Measurements from ENCODE around the gene PITPNM2.
"Not testable (repeated sequence)": the region's sequence is repeated elsewhere in the genome, so short reads cannot be mapped to it uniquely, and the experiment has no call there.

Gene PITPNM2

GRCh38 chr12:123108682-123109066 is 42.2 kb downstream of the PITPNM2 start:
- no peak overlapping the region for H3K4me3 ChIP-seq
- no peaks in the 10 kb centered on the region for H3K9me3 ChIP-seq (ENCODE audit: low read depth, low read length)
- H3K36me3 ChIP-seq (ENCODE audit: insufficient read depth, low read length): no peaks in the 10 kb centered on the region
- H3K9ac ChIP-seq (ENCODE audit: insufficient read length): no peak overlapping the region
- H3K27ac ChIP-seq: no peak overlapping the region
- no peak for TF ChIP-seq FOXP2 (optimal IDR thresholded peaks at IDR 0.05; ENCODE audit: control extremely low read depth, extremely low read length, insufficient read depth)
- no peak for TF ChIP-seq POLR2AphosphoS5 (IDR thresholded peaks at IDR 0.05; ENCODE audit: borderline replicate concordance, low read depth, low read length)
- DNase-seq (ENCODE audit: low read depth, low spot score): no peak

- Histone ChIP-seq H3K4me3 (no peak overlapping the region), H3K36me3 (ENCODE audit: insufficient read depth, low read length) (no peaks in the 10 kb centered on the region), H3K9me3 (ENCODE audit: low read depth, low read length) (no peaks in the 10 kb centered on the region), H3K27ac (no peak overlapping the region), H3K9ac (ENCODE audit: insufficient read length) (no peak overlapping the region)
- DNase-seq (ENCODE audit: low read depth, low spot score): no peak
- TF ChIP-seq EZH2 (IDR thresholded peaks at IDR 0.05): no peak
- TF ChIP-seq POLR2AphosphoS5 (IDR thresholded peaks at IDR 0.05; ENCODE audit: borderline replicate concordance, low read depth, low read length): no peak
- no peak for TF ChIP-seq FOXP2 (optimal IDR thresholded peaks at IDR 0.05; ENCODE audit: control extremely low read depth, extremely low read length, insufficient read depth)
Observed at GRCh38 chr12:123107926-123108681, 42.8 kb downstream of the PITPNM2 start.

GRCh38 chr12:123106640-123107359 is 44.1 kb downstream of the PITPNM2 start:
- DNase-seq (ENCODE audit: low read depth, low spot score): no peak
- TF ChIP-seq EZH2 (IDR thresholded peaks at IDR 0.05): no peak
- TF ChIP-seq POLR2AphosphoS5 (IDR thresholded peaks at IDR 0.05; ENCODE audit: borderline replicate concordance, low read depth, low read length): no peak; the same call in 1 of the 2 replicates
- TF ChIP-seq FOXP2 (optimal IDR thresholded peaks at IDR 0.05; ENCODE audit: control extremely low read depth, extremely low read length, insufficient read depth): no peak
- no peak overlapping the region for H3K9ac ChIP-seq (ENCODE audit: insufficient read length)
- no peak overlapping the region; the same call in 1 of the 2 replicates for H3K4me3 ChIP-seq
- H3K36me3 ChIP-seq (ENCODE audit: insufficient read depth, low read length): no peaks in the 10 kb centered on the region
- peak overlapping the region; percentile 13; the same call in 1 of the 2 replicates for H3K27ac ChIP-seq
- H3K9me3 ChIP-seq (ENCODE audit: low read depth, low read length): no peaks in the 10 kb centered on the region

- TF ChIP-seq EZH2 (IDR thresholded peaks at IDR 0.05): no peak
- no peak for TF ChIP-seq FOXP2 (optimal IDR thresholded peaks at IDR 0.05; ENCODE audit: control extremely low read depth, extremely low read length, insufficient read depth)
- TF ChIP-seq POLR2AphosphoS5 (IDR thresholded peaks at IDR 0.05; ENCODE audit: borderline replicate concordance, low read depth, low read length): no peak
- no peak overlapping the region for H3K9ac ChIP-seq (ENCODE audit: insufficient read length)
- no peak overlapping the region for H3K4me3 ChIP-seq
- H3K36me3 ChIP-seq (ENCODE audit: insufficient read depth, low read length): no peaks in the 10 kb centered on the region
- 0 out of 2 replicates have a peak overlapping the region, but pooled peaks have one; percentile 42 for H3K27ac ChIP-seq
- DNase-seq (ENCODE audit: low read depth, low spot score): no peak
- no peaks in the 10 kb centered on the region for H3K9me3 ChIP-seq (ENCODE audit: low read depth, low read length)
Observed at GRCh38 chr12:123105211-123105826, 45.6 kb downstream of the PITPNM2 start.

- Histone ChIP-seq H3K36me3 (ENCODE audit: insufficient read depth, low read length) (no peaks in the 10 kb centered on the region), H3K9me3 (ENCODE audit: low read depth, low read length) (no peaks in the 10 kb centered on the region), H3K27ac (0 out of 2 replicates have a peak overlapping the region, but pooled peaks have one; percentile 42), H3K4me3 (no peak overlapping the region), H3K9ac (ENCODE audit: insufficient read length) (no peak overlapping the region)
- DNase-seq (ENCODE audit: low read depth, low spot score): no peak
- TF ChIP-seq POLR2AphosphoS5 (IDR thresholded peaks at IDR 0.05; ENCODE audit: borderline replicate concordance, low read depth, low read length): no peak
- no peak for TF ChIP-seq EZH2 (IDR thresholded peaks at IDR 0.05)
- no peak for TF ChIP-seq FOXP2 (optimal IDR thresholded peaks at IDR 0.05; ENCODE audit: control extremely low read depth, extremely low read length, insufficient read depth)
Observed at GRCh38 chr12:123104809-123105208, 46.1 kb downstream of the PITPNM2 start.

- not testable (repeated sequence) for H3K27ac ChIP-seq; H3K9ac ChIP-seq (ENCODE audit: insufficient read length); H3K36me3 ChIP-seq (ENCODE audit: insufficient read depth, low read length); DNase-seq (ENCODE audit: low read depth, low spot score); H3K4me3 ChIP-seq; H3K9me3 ChIP-seq (ENCODE audit: low read depth, low read length)
Observed at GRCh38 chr12:123104094-123104493, 46.8 kb downstream of the PITPNM2 start.

- no peak for DNase-seq (ENCODE audit: low read depth, low spot score)
- Histone ChIP-seq H3K36me3 (ENCODE audit: insufficient read depth, low read length) (no peaks in the 10 kb centered on the region), H3K9me3 (ENCODE audit: low read depth, low read length) (no peaks in the 10 kb centered on the region), H3K4me3 (no peak overlapping the region), H3K9ac (ENCODE audit: insufficient read length) (no peak overlapping the region), H3K27ac (no peak overlapping the region)
- TF ChIP-seq POLR2AphosphoS5 (IDR thresholded peaks at IDR 0.05; ENCODE audit: borderline replicate concordance, low read depth, low read length) (no peak), FOXP2 (optimal IDR thresholded peaks at IDR 0.05; ENCODE audit: control extremely low read depth, extremely low read length, insufficient read depth) (no peak), EZH2 (IDR thresholded peaks at IDR 0.05) (no peak)
Observed at GRCh38 chr12:123102781-123103503, 47.9 kb downstream of the PITPNM2 start.

- Histone ChIP-seq H3K36me3 (ENCODE audit: insufficient read depth, low read length) (no peaks in the 10 kb centered on the region), H3K4me3 (no peak overlapping the region), H3K9ac (ENCODE audit: insufficient read length) (no peak overlapping the region), H3K9me3 (ENCODE audit: low read depth, low read length) (no peaks in the 10 kb centered on the region), H3K27ac (no peak overlapping the region)
- DNase-seq (ENCODE audit: low read depth, low spot score): no peak
- no peak for TF ChIP-seq EZH2 (IDR thresholded peaks at IDR 0.05)
- no peak for TF ChIP-seq FOXP2 (optimal IDR thresholded peaks at IDR 0.05; ENCODE audit: control extremely low read depth, extremely low read length, insufficient read depth)
- no peak for TF ChIP-seq POLR2AphosphoS5 (IDR thresholded peaks at IDR 0.05; ENCODE audit: borderline replicate concordance, low read depth, low read length)
Observed at GRCh38 chr12:123102366-123102765, 48.5 kb downstream of the PITPNM2 start.

Data from SK-N-MC (cell line).